ENCODE data around the gene GBX2. TPM values are rescaled to one million over a fixed set of nuclear protein-coding genes. Genes with fewer than 3 reads are reported as not detected.

GBX2 gene
- total and polyA plus RNA-seq, 2 of the 13 experiments (the other 11 are each of a cell fraction or from before 2014, with no cell fraction given), result not detected

- no peak for FAIRE-seq
- WGBS (ENCODE audit: low lambda C conversion rate), result 30% methylated on average over 16 of the region's 16 CpGs
- no peak overlapping the region for H3K27ac ChIP-seq (ENCODE audit: extremely low read length, insufficient read depth, low read length)
- H3K36me3 ChIP-seq (replicated peaks in 1 of 2; ENCODE audit: control insufficient read depth in 1 of 2, insufficient read depth in 2 of 2, low read length in 2 of 2), result no peaks in the 10 kb centered on the region
- H3K4me2 ChIP-seq (ENCODE audit: low read depth, low read length), result no peak overlapping the region
- H3K9me3 ChIP-seq (ENCODE audit: low read length), result peaks cover 11% of the 10 kb centered on the region
- TF ChIP-seq FOXJ3 (CRISPR knock-in tag; IDR thresholded peaks at IDR 0.05; ENCODE audit: borderline replicate concordance) (no peak), ZNF615 (CRISPR knock-in tag; IDR thresholded peaks at IDR 0.05; ENCODE audit: borderline replicate concordance) (no peak), KMT2B (CRISPR knock-in tag; IDR thresholded peaks at IDR 0.05) (no peak), ZNF572 (CRISPR knock-in tag; IDR thresholded peaks at IDR 0.05) (no peak), ATF6 (CRISPR knock-in tag; conservative IDR thresholded peaks at IDR 0.05) (no peak), EP300 (IDR thresholded peaks at IDR 0.05; ENCODE audit: low read depth in 2 of 2, low read length in 2 of 2) (no peak), EP300 (CRISPR knock-in tag; IDR thresholded peaks at IDR 0.05; ENCODE audit: borderline replicate concordance) (no peak), MEIS2 (CRISPR knock-in tag; IDR thresholded peaks at IDR 0.05) (no peak), MAZ (IDR thresholded peaks at IDR 0.05; ENCODE audit: borderline replicate concordance, low read depth, low read length) (no peak), MAZ (CRISPR knock-in tag; IDR thresholded peaks at IDR 0.05; ENCODE audit: low read depth) (no peak), ZNF580 (CRISPR knock-in tag; IDR thresholded peaks at IDR 0.05; ENCODE audit: borderline replicate concordance, low read depth) (no peak), ZHX1 (CRISPR knock-in tag; IDR thresholded peaks at IDR 0.05; ENCODE audit: low read depth) (no peak), REL (CRISPR knock-in tag; conservative IDR thresholded peaks at IDR 0.05) (no peak), ZNF639 (CRISPR knock-in tag; conservative IDR thresholded peaks at IDR 0.05) (no peak)
- BruUV-seq (replicated peaks), result no TSS peak
- ChIA-PET POLR2A (no interaction called here), CTCF (ENCODE audit: low intra/inter-chr PET ratio, low total read pairs) (no interaction called here)
- H3K4me3 ChIP-seq (replicated peaks in 1 of 3; ENCODE audit: insufficient read depth in 1 of 3, low read depth in 2 of 3, low read length in 3 of 3), result no peak overlapping the region
- H3K27me3 ChIP-seq (ENCODE audit: control insufficient read depth in 1 of 2, insufficient read depth in 2 of 2, low read length in 2 of 2), result peaks cover 11 to 56% of the 10 kb centered on the region in 2 experiments
- no peak overlapping the region for H3K9ac ChIP-seq (ENCODE audit: insufficient read depth, low read depth, low read length)
- no peak; the same call in 2 of the 3 replicates for ATAC-seq
- H3K79me2 ChIP-seq (ENCODE audit: insufficient read depth, low read length), result no peaks in the 10 kb centered on the region
- no peaks in the 10 kb centered on the region for H3K4me1 ChIP-seq (ENCODE audit: insufficient read depth, low read length)
- no peak overlapping the region for H2AFZ ChIP-seq (ENCODE audit: low read length)
- in situ Hi-C loops (cut with HindIII; ENCODE audit: extremely low pct_ligation_motif_present, low pct_unique_long_range_greater_than_20kb) (no loop called here), intact Hi-C loops (cut with micrococcal nuclease; ENCODE audit: unreplicated experiment) (no loop called here)
- no peak for DNase-seq (ENCODE audit: low spot score)
- H4K20me1 ChIP-seq (ENCODE audit: insufficient read depth, low read length), result no peaks in the 10 kb centered on the region
These were observed 11.9 kb downstream of the GBX2 start for GRCh38 chr2:236156095-236156859.
